SK-N-MC (cell line): ENCODE data around the gene FAT1.
"Not testable (repeated sequence)": the region's sequence is repeated elsewhere in the genome, so short reads cannot be mapped to it uniquely, and the experiment has no call there.

Experiments used
- DNase-seq: peaks from one replicate; pipeline ENCODE4 v3.0.0-alpha.2; 2011; ENCODE audit warnings: low read depth, low spot score
- H3K27ac ChIP-seq: fragments of 200-600 bp; sonication (generic); 2 replicates; pipeline ENCODE4 v1.5.1; 2016; ENCODE audit warnings: mixed run types
- H3K36me3 ChIP-seq: fragments of 200-600 bp; sonication (generic); 2 replicates; pipeline ENCODE4 v1.6.1; 2017; ENCODE audit warnings: antibody characterized with exemption, low read length, mixed read lengths; ENCODE audit not compliant: insufficient read depth
- H3K4me3 ChIP-seq: fragments of 200-600 bp; sonication (generic); 2 replicates; pipeline ENCODE4 v1.5.1; 2016
- H3K9ac ChIP-seq: fragments of 200-600 bp; sonication (generic); 2 replicates; pipeline ENCODE4 v1.8.0; 2017; ENCODE audit warnings: mixed run types, mixed read lengths; ENCODE audit not compliant: insufficient read length
- H3K9me3 ChIP-seq: fragments of 200-600 bp; sonication (generic); 2 replicates; pipeline ENCODE4 v1.6.1; 2017; ENCODE audit warnings: low read depth, mild to moderate bottlenecking, antibody characterized with exemption, low read length, moderate library complexity, mixed read lengths
- EZH2 ChIP-seq: fragments of 200-600 bp; sonication (generic); IDR thresholded peaks from one replicate; pipeline ENCODE4 v1.6.1; 2017; ENCODE audit warnings: antibody characterized with exemption
- FOXP2 ChIP-seq: optimal IDR thresholded peaks from 2 replicates; pipeline ENCODE3; 2011; ENCODE audit warnings: mild to moderate bottlenecking, moderate library complexity; ENCODE audit not compliant: insufficient read depth; ENCODE audit errors: extremely low read length, control extremely low read depth
- POLR2AphosphoS5 ChIP-seq: IDR thresholded peaks from 2 replicates; pipeline ENCODE4 v1.6.1; 2012; ENCODE audit warnings: mild to moderate bottlenecking, low read depth, low read length, borderline replicate concordance

FAT1 gene

DNA sequence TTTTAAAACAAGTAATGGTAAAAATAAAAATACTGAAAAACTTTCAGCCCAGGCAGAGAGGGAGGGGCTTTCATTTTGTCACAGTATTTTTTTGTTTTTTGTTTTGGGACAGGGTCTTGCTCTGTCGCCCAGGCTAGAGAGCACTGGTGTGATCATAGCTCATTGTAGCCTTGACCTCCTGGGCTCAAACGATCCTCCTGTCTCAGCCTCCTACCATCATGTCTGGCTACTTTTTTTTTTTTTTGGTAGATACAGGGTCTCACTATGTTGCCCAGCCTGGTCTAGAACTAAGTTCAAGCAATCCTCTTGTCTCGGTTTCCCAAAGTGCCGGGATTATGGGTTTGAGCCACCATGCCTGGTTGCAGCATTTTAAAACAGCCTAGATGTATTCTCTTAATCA is 40.8 kb upstream of the FAT1 start:
- H3K36me3 ChIP-seq: no peaks in the 10 kb centered on the region
- no peaks in the 10 kb centered on the region for H3K9me3 ChIP-seq
- H3K9ac ChIP-seq: no peak overlapping the region
- no peak for DNase-seq
- H3K27ac ChIP-seq: no peak overlapping the region
- no peak overlapping the region for H3K4me3 ChIP-seq
- TF ChIP-seq EZH2 (no peak), FOXP2 (no peak), POLR2AphosphoS5 (no peak)

- Histone ChIP-seq H3K9me3 (no peaks in the 10 kb centered on the region), H3K27ac (no peak overlapping the region), H3K36me3 (no peaks in the 10 kb centered on the region), H3K9ac (no peak overlapping the region), H3K4me3 (no peak overlapping the region)
- DNase-seq: no peak
- TF ChIP-seq FOXP2: no peak
- no peak for TF ChIP-seq EZH2
- TF ChIP-seq POLR2AphosphoS5: no peak
Observed at GRCh38 chr4:186762865-186763264, 39.2 kb upstream of the FAT1 start.

- Histone ChIP-seq H3K9ac (no peak overlapping the region), H3K27ac (no peak overlapping the region), H3K9me3 (no peaks in the 10 kb centered on the region), H3K4me3 (no peak overlapping the region), H3K36me3 (no peaks in the 10 kb centered on the region)
- DNase-seq: no peak
- TF ChIP-seq FOXP2 (no peak), POLR2AphosphoS5 (no peak), EZH2 (no peak)
Observed at GRCh38 chr4:186762361-186762760, 38.7 kb upstream of the FAT1 start.

- not testable (repeated sequence) for H3K36me3 ChIP-seq
Observed at GRCh38 chr4:186761956-186762355, 38.3 kb upstream of the FAT1 start.

GRCh38 chr4:186761393-186761792 is 37.7 kb upstream of the FAT1 start:
- Histone ChIP-seq H3K27ac (no peak overlapping the region), H3K9ac (no peak overlapping the region), H3K9me3 (no peaks in the 10 kb centered on the region), H3K4me3 (no peak overlapping the region), H3K36me3 (no peaks in the 10 kb centered on the region)
- DNase-seq: no peak
- no peak for TF ChIP-seq FOXP2

More at GRCh38 chr4:186761956-186762355, 38.3 kb upstream of the FAT1 start:
- H3K9me3 ChIP-seq, H3K27ac ChIP-seq, H3K9ac ChIP-seq, DNase-seq, H3K4me3 ChIP-seq: not testable (repeated sequence)

GRCh38 chr4:186760576-186760975 is 36.9 kb upstream of the FAT1 start:
- Histone ChIP-seq H3K4me3 (no peak overlapping the region), H3K9me3 (no peaks in the 10 kb centered on the region), H3K27ac (no peak overlapping the region), H3K36me3 (no peaks in the 10 kb centered on the region), H3K9ac (no peak overlapping the region)
- no peak for TF ChIP-seq EZH2
- TF ChIP-seq POLR2AphosphoS5: no peak
- TF ChIP-seq FOXP2: no peak
- DNase-seq: no peak

- Histone ChIP-seq H3K9ac (no peak overlapping the region), H3K27ac (no peak overlapping the region), H3K9me3 (no peaks in the 10 kb centered on the region), H3K36me3 (no peaks in the 10 kb centered on the region), H3K4me3 (no peak overlapping the region)
- TF ChIP-seq FOXP2 (no peak), POLR2AphosphoS5 (no peak), EZH2 (no peak)
- DNase-seq: no peak
Observed at GRCh38 chr4:186759990-186760389, 36.3 kb upstream of the FAT1 start.

GRCh38 chr4:186758929-186759682 is 35.5 kb upstream of the FAT1 start:
- no peak for DNase-seq
- Histone ChIP-seq H3K4me3 (no peak overlapping the region), H3K9ac (no peak overlapping the region), H3K9me3 (no peaks in the 10 kb centered on the region), H3K27ac (no peak overlapping the region), H3K36me3 (no peaks in the 10 kb centered on the region)
- TF ChIP-seq EZH2 (no peak), POLR2AphosphoS5 (no peak), FOXP2 (no peak)

- H3K36me3 ChIP-seq: no peaks in the 10 kb centered on the region
- no peak overlapping the region for H3K4me3 ChIP-seq
- TF ChIP-seq EZH2 (no peak), POLR2AphosphoS5 (no peak), FOXP2 (no peak)
- no peak for DNase-seq
- H3K9ac ChIP-seq: no peak overlapping the region
- H3K27ac ChIP-seq: no peak overlapping the region
- no peaks in the 10 kb centered on the region for H3K9me3 ChIP-seq
Observed at GRCh38 chr4:186757696-186758355, 34.2 kb upstream of the FAT1 start.

GRCh38 chr4:186756550-186756949 is 32.9 kb upstream of the FAT1 start:
- not testable (repeated sequence) for H3K36me3 ChIP-seq, H3K4me3 ChIP-seq, H3K9me3 ChIP-seq, H3K9ac ChIP-seq, DNase-seq, H3K27ac ChIP-seq
